HepG2 (cell line): ENCODE results near the gene CARD19. TPM values are rescaled to one million over a fixed set of nuclear protein-coding genes. Genes with fewer than 3 reads are reported as not detected.
A peak's percentile ranks its signal among the peaks of the same experiment; 100 is the strongest.

Experiments
- ESRRA ChIP-seq: sonication (generic); formaldehyde crosslinking; IDR thresholded peaks from 2 replicates; pipeline ENCODE4 v1.5.1; 2020; ENCODE audit warnings: mild to moderate bottlenecking, low read depth, missing genetic modification reagents
- MXD4 ChIP-seq: IDR thresholded peaks from 2 replicates; pipeline ENCODE4 v1.6.1; 2016; ENCODE audit warnings: mild to moderate bottlenecking, missing biosample characterization, missing genetic modification reagents
- RAD21 ChIP-seq: fragments of 450-650 bp; formaldehyde crosslinking; IDR thresholded peaks from 2 replicates; pipeline ENCODE4 v1.5.0; 2020; ENCODE audit warnings: mild to moderate bottlenecking
- TEF ChIP-seq: sonication (generic); formaldehyde crosslinking; IDR thresholded peaks from 2 replicates; pipeline ENCODE4 v1.5.0; 2020; ENCODE audit warnings: missing genetic modification reagents
- ZBTB10 ChIP-seq: sonication (generic); formaldehyde crosslinking; IDR thresholded peaks from 2 replicates; pipeline ENCODE4 v1.4.0; 2020; ENCODE audit warnings: missing genetic modification reagents, borderline replicate concordance
- ZGPAT ChIP-seq: IDR thresholded peaks from 2 replicates; pipeline ENCODE4 v1.6.1; 2016; ENCODE audit warnings: mild to moderate bottlenecking
- ZMYM4 ChIP-seq: sonication (generic); formaldehyde crosslinking; IDR thresholded peaks from 2 replicates; pipeline ENCODE4 v1.8.1; 2023; ENCODE audit warnings: mild to moderate bottlenecking, missing genetic modification reagents
- ZNF552 ChIP-seq: sonication (generic); formaldehyde crosslinking; IDR thresholded peaks from 2 replicates; pipeline ENCODE4 v1.9.0; 2022; ENCODE audit warnings: missing genetic modification reagents, mild to moderate bottlenecking, borderline replicate concordance
- ZNF563 ChIP-seq: sonication (generic); formaldehyde crosslinking; IDR thresholded peaks from 2 replicates; pipeline ENCODE4 v1.8.0; 2022; ENCODE audit warnings: mild to moderate bottlenecking, moderate library complexity, missing genetic modification reagents
- ZNF687 ChIP-seq: sonication (generic); formaldehyde crosslinking; IDR thresholded peaks from 2 replicates; pipeline ENCODE4 v1.5.1; 2020; ENCODE audit warnings: mild to moderate bottlenecking, missing genetic modification reagents, moderate library complexity
- ZNF770 ChIP-seq: sonication (generic); formaldehyde crosslinking; IDR thresholded peaks from 2 replicates; pipeline ENCODE4 v1.5.0; 2020; ENCODE audit warnings: mild to moderate bottlenecking, missing genetic modification reagents
- ZNF780A ChIP-seq: sonication (generic); formaldehyde crosslinking; IDR thresholded peaks from 2 replicates; pipeline ENCODE4 v1.8.0; 2022; ENCODE audit warnings: mild to moderate bottlenecking, missing genetic modification reagents, moderate library complexity
- ZNF782 ChIP-seq: sonication (generic); formaldehyde crosslinking; IDR thresholded peaks from 2 replicates; pipeline ENCODE4 v1.4.0; 2020; ENCODE audit warnings: missing genetic modification reagents, mild to moderate bottlenecking, borderline replicate concordance
- ZSCAN5A ChIP-seq: sonication (generic); formaldehyde crosslinking; IDR thresholded peaks from 2 replicates; pipeline ENCODE4 v1.8.0; 2022; ENCODE audit warnings: mild to moderate bottlenecking, missing genetic modification reagents, borderline replicate concordance
- ZSCAN9 ChIP-seq: IDR thresholded peaks from 2 replicates; pipeline ENCODE4 v1.6.1; 2016; ENCODE audit warnings: borderline replicate concordance
- polyA plus RNA-seq, 8 experiments: library from polyadenylated mRNA; depleted of rRNA in 3 of 8; stranded (reverse) in 7 of 8; unstranded in 1 of 8; fragments of >200 nt; fragmentation: Illumina TruSeq in 4 of 8; extraction: Trizol in 4 of 8; gene quantifications; 2 replicates each; pipeline versions ENCODE4 v1.2.1 to v1.2.3, GENCODE V29; 2011 to 2016; ENCODE audit warnings: low read depth in 4 of 8, missing spikeins in 1 of 8, mixed read lengths in 1 of 8; ENCODE audit not compliant: insufficient read depth in 1 of 8
- total RNA-seq, 5 experiments: library from RNA; depleted of rRNA; stranded (reverse); fragments of >200 nt; fragmentation: Illumina TruSeq; extraction: Trizol; gene quantifications; 2 replicates each; pipeline ENCODE4 v1.2.3, GENCODE V29; 2016; ENCODE audit warnings: low read depth in 1 of 5

Gene CARD19
- total and polyA plus RNA-seq, 2 of the 13 experiments (the other 11 are each of a cell fraction or from before 2014, with no cell fraction given) = 18.4 to 47.2 TPM

DNA sequence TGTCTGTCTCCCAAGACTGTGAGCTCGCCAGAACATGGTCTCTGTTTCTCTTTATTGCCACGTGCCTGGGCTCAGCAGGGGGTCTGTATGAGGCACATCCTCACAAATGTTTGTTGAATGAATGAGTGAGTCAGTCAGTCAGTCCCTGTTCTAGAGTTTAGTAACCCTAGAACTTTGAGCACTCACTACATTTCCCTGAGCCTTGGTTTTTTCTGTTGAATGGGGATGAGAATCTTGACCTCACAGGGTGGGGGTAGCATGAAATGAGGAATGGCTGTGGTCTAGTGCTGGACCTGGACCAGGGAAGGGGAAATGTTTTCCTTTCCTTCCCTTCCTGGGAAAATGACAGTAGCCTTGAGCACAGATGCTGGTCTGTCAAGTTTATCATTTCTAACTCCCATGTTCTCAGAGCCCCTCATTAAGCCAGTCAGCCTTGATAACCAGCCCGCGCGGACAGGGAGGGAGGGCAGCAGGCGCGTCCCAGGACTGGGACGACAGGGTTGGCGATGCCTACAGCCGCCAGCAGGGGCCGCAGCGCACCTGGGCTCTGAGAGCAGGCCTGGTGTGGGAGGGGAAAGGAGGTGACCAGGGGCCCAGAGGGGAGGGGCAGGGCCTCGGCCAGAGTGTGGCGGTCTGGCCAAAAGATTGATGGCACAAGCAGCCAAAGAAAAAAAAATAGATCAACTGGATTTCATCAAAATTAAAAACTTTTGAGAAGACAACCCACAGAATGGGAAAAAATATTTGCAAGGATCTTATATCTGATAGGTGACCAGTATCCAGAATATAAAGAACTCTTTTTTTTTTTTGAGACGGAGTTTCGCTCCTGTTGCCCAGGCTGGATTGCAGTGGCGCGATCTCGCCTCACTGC lies 63.8 kb downstream of the CARD19 start (continued):
- TF ChIP-seq ZNF687 = peak; percentile 82
- TF ChIP-seq ZSCAN5A (CRISPR knock-in tag) = no peak
- TF ChIP-seq ZGPAT (CRISPR knock-in tag) = peak; percentile 50; the same call in 1 of the 2 replicates
- TF ChIP-seq ZBTB10 (CRISPR knock-in tag) = no peak
- no peak for TF ChIP-seq ZSCAN9 (CRISPR knock-in tag)
- no peak for TF ChIP-seq ESRRA (CRISPR knock-in tag)
- no peak for TF ChIP-seq ZNF782
- no peak for TF ChIP-seq ZNF552 (CRISPR knock-in tag)
- peak; percentile 13; the same call in 1 of the 2 replicates for TF ChIP-seq MXD4 (CRISPR knock-in tag)
- no peak for TF ChIP-seq ZNF770 (CRISPR knock-in tag)
- no peak for TF ChIP-seq ZNF780A (CRISPR knock-in tag)
- TF ChIP-seq RAD21 (CRISPR knock-in tag) = peak; percentile 97
- no peak for TF ChIP-seq TEF (CRISPR knock-in tag)
- no peak for TF ChIP-seq ZNF563 (CRISPR knock-in tag)
- TF ChIP-seq ZMYM4 (CRISPR knock-in tag) = peak; percentile 51; the same call in 1 of the 2 replicates
